Neutrophil (primary cell): ENCODE data around the gene RAB3A.

Source experiments
- H3K27ac ChIP-seq: fragments of 200-600 bp; sonication (generic); 2 replicates; pipeline ENCODE4 v1.5.1; 2016; ENCODE audit warnings: mild to moderate bottlenecking, moderate library complexity
- H3K27me3 ChIP-seq: fragments of 200-600 bp; sonication (generic); 2 replicates; pipeline ENCODE4 v1.6.0; 2016; ENCODE audit warnings: mild to moderate bottlenecking
- H3K36me3 ChIP-seq: fragments of 200-600 bp; sonication (generic); 2 replicates; pipeline ENCODE4 v1.5.1; 2017
- H3K4me1 ChIP-seq, 2 experiments: fragments of 200-600 bp in 1 of 2; sonication (generic) in 1 of 2; 1 replicate in 1 of 2; 2 replicates in 1 of 2; pipeline versions ENCODE4 v1.5.1 to v1.6.1; 2013 to 2016; ENCODE audit warnings: low read depth in 1 of 2, low read length in 1 of 2, mild to moderate bottlenecking in 1 of 2, moderate library complexity in 1 of 2; ENCODE audit not compliant: control insufficient read depth in 1 of 2, insufficient read depth in 1 of 2
- H3K4me3 ChIP-seq, 2 experiments: fragments of 200-600 bp in 1 of 2; sonication (generic) in 1 of 2; 1 replicate in 1 of 2; 2 replicates in 1 of 2; pipeline ENCODE4 v1.5.1; 2013 to 2016; ENCODE audit warnings: low read depth in 1 of 2, low read length in 1 of 2, mild to moderate bottlenecking in 1 of 2, moderate library complexity in 1 of 2
- H3K9me3 ChIP-seq: fragments of 200-600 bp; sonication (generic); 2 replicates; pipeline ENCODE4 v1.5.1; 2016
- TF ChIP-seq, protein P1 (sequence below): fragments of 200-600 bp; sonication (generic); IDR thresholded peaks from 2 replicates; pipeline ENCODE4 v1.5.1; 2016; ENCODE audit warnings: antibody characterized with exemption

Gene RAB3A

DNA sequence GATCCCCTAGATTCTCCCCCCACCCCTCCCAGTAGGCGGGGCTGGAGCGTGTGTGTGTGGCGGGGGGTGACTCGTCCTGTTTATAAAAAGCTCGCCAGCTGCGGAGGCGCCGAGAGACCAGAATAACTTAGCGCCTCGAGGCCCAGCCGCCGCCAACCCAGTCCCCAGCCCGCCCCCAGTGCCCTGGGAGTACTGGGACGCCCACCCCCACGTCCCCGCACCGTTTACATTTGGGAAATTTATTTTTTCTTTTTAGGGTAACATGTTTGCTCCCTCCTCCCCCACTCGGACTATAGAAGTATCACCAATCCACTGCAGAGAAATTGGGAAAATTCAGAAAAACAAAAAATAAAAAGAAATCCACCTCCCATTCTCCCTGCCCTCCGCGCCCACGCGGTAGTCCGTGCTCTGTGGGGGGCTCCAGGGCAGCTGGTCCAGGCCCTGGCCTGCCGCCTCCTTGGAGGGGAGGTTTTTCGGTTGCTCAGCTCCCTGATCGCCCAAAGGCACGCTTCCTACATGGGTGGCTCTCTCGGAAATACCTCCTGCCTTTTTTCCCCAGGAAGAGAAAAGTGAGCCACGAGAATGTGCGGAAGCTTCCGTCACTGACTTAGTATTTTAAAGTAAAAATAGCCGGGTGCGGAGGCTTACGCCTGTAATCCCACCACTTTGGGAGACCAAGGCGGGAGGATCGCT, 1.5 kb upstream of the RAB3A start:
- Histone ChIP-seq H3K4me3 (peak overlapping the region; percentile 79), H3K27ac (peak overlapping the region; percentile 67), H3K4me1 (peaks cover 24 to 26% of the 10 kb centered on the region in 2 experiments)

DNA sequence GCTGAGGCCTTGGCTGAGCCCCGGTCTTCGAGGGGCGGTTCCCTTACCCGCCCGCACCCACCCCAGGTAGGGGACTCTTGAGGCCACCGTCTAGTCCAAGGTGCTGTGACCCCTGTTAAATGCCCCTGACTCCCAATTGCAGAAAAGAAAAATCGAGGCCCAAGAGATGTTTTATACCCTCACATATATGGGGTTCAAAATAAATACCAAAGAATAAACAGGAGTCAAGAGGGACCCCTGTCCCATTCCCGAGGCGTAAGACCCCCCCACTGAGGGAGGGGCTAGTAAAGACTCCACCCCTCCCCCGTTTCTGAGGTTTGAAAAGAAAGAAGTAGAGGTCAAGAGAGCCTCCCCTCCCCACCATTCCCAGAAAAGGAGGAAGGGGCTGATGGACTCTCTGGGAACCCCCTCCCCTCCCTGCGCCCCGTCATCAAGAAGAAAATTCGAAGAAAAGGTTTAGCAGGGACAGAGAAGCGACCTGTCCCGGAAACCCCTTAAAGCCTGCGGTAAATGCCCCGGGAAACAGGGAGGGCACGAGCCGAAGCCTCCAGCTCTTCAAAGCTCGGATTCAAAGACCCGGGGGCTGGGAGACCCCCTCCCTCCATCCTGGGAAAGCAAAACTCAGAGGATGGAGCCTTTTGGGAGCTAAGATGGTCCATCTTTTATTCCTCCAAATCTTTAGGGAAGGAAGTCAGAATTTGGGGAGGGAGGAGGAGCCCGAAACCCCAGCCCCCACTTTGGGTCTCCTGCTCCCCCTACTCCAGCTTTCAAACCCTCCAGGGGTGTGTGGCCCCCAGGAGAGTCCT, 755 bp upstream of the RAB3A start:
- H3K9me3 ChIP-seq, result no peaks in the 10 kb centered on the region
- peaks cover 24 to 26% of the 10 kb centered on the region in 2 experiments for H3K4me1 ChIP-seq
- H3K27ac ChIP-seq, result peak overlapping the region; percentile 67
- peak overlapping the region; percentile 79 for H3K4me3 ChIP-seq
- H3K36me3 ChIP-seq, result no peaks in the 10 kb centered on the region
- peaks cover 70% of the 10 kb centered on the region for H3K27me3 ChIP-seq
- TF ChIP-seq, protein P1, sequence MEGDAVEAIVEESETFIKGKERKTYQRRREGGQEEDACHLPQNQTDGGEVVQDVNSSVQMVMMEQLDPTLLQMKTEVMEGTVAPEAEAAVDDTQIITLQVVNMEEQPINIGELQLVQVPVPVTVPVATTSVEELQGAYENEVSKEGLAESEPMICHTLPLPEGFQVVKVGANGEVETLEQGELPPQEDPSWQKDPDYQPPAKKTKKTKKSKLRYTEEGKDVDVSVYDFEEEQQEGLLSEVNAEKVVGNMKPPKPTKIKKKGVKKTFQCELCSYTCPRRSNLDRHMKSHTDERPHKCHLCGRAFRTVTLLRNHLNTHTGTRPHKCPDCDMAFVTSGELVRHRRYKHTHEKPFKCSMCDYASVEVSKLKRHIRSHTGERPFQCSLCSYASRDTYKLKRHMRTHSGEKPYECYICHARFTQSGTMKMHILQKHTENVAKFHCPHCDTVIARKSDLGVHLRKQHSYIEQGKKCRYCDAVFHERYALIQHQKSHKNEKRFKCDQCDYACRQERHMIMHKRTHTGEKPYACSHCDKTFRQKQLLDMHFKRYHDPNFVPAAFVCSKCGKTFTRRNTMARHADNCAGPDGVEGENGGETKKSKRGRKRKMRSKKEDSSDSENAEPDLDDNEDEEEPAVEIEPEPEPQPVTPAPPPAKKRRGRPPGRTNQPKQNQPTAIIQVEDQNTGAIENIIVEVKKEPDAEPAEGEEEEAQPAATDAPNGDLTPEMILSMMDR, result no peak

More for the DNA sequence above, 1.5 kb upstream of the RAB3A start:
- Histone ChIP-seq H3K27me3 (peaks cover 77% of the 10 kb centered on the region), H3K9me3 (no peaks in the 10 kb centered on the region), H3K36me3 (no peaks in the 10 kb centered on the region)
- TF ChIP-seq, protein P1, result no peak

DNA sequence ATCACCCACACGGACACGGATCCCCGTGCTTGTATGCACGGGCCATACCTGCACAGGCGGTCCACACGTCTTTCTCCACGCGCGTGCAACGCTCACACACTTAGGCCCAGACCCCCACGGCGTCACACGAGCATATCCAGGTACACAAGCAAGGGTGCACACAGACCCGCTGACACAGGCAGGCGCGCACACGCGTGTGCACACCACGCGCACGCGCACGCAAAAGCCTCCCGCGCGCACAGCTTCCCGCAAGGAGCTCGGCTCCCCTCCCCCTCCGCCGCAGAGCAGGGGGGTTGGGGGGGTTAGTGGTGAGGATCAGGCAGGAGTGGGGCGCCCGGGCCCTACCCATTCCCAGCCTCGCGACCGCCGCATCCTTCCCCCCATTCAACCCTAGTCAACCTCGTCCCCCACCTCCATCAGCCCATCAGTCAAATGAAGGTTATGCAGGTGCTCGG, 407 bp downstream of the RAB3A start:
- H3K27ac ChIP-seq, result peak overlapping the region; percentile 67
- peaks cover 58% of the 10 kb centered on the region for H3K27me3 ChIP-seq
- no peaks in the 10 kb centered on the region for H3K36me3 ChIP-seq
- no peaks in the 10 kb centered on the region for H3K9me3 ChIP-seq
- TF ChIP-seq, protein P1, result no peak
- peak overlapping the region; percentile 79 for H3K4me3 ChIP-seq
- peaks cover 24 to 26% of the 10 kb centered on the region in 2 experiments for H3K4me1 ChIP-seq

DNA sequence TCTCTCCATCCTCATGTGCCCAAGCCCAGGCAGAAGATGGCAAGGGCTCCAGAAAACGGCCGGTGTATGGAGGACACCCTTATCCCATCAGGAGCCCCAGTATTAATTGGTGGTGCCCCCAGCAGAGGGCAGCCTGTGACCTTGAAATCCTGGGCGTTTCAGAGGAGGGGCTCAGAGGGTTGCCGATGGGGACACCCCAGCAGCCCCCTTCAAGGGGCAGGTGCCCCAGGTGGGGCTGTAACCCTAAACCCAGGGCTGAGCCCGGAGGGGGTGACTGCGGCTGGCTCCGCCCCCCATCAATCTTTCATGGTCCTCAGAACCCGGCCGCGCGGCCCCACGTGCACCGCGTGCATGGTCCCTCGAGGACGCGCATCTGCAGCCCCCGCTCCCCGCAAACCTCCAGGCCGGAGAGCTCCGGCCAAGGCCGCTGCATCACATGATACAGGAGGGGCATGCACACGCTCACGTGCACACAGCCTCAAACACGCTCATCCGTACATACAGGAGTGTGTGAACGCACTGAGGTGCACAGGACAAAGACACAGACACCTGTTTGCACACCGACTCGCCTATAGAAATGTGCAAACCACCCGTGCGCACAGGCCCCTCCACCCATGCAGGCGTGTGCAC, 949 bp downstream of the RAB3A start:
- Histone ChIP-seq H3K4me1 (peaks cover 24 to 26% of the 10 kb centered on the region in 2 experiments), H3K36me3 (no peaks in the 10 kb centered on the region), H3K9me3 (no peaks in the 10 kb centered on the region), H3K27me3 (peaks cover 53% of the 10 kb centered on the region), H3K27ac (peak overlapping the region; percentile 67), H3K4me3 (peak overlapping the region; percentile 79)
- TF ChIP-seq, protein P1, result no peak

DNA sequence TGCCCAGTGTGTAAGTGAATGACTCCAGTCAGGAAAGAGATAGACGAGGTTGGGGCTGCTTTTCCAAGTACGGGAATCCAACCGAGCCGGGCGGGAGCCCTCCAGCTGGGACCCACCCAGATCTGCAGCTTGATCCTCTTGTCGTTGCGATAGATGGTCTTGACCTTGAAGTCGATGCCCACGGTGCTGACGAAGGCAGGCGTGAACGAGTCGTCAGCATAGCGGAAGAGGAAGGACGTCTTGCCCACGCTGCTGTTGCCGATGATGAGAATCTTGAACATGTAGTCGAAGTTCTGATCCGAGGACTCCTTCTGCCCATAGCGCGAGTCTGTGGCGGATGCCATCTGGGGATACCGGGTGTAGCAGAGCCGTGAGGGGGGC, 1.5 kb downstream of the RAB3A start:
- H3K27me3 ChIP-seq, result peaks cover 48% of the 10 kb centered on the region
- no peak overlapping the region for H3K27ac ChIP-seq
- no peaks in the 10 kb centered on the region for H3K9me3 ChIP-seq
- H3K4me3 ChIP-seq, result peak overlapping the region in 1 of 2 experiments; percentile 79
- peaks cover 24 to 26% of the 10 kb centered on the region in 2 experiments for H3K4me1 ChIP-seq
- TF ChIP-seq, protein P1, result no peak
- peaks cover 1% of the 10 kb centered on the region for H3K36me3 ChIP-seq
